GM21723 (cell line): ENCODE results near the gene MNX1.

Source experiments
- ATAC-seq: cut with Tn5 transposase; IDR thresholded peaks from one replicate; pipeline ENCODE4 v1.9.1; 2021; ENCODE audit warnings: mild to moderate bottlenecking, moderate library complexity; ENCODE audit not compliant: unreplicated experiment

MNX1 gene

GRCh38 chr7:157010588-157011332, at the start of gene MNX1:
TSS of gene MNX1 (minus strand) at chr7:157010663. CDS start at chr7:157010350, 313 bp downstream.
- ATAC-seq = peak; percentile 77

- no peak for ATAC-seq
These were observed 49.1 kb upstream of the MNX1 start for GRCh38 chr7:157059534-157059933.

GRCh38 chr7:157058701-157059100, 48.2 kb upstream of the MNX1 start:
- ATAC-seq = no peak

- ATAC-seq = no peak
These were observed 47.6 kb upstream of the MNX1 start for GRCh38 chr7:157058068-157058467.

GRCh38 chr7:157056957-157057902, 46.8 kb upstream of the MNX1 start:
- no peak for ATAC-seq

- ATAC-seq = no peak
These were observed 45.8 kb upstream of the MNX1 start for GRCh38 chr7:157056246-157056645.

- no peak for ATAC-seq
These were observed 44.5 kb upstream of the MNX1 start for GRCh38 chr7:157054927-157055326.

- ATAC-seq = no peak
These were observed 42.7 kb upstream of the MNX1 start for GRCh38 chr7:157053118-157053517.

GRCh38 chr7:157047148-157047547, 36.7 kb upstream of the MNX1 start:
- ATAC-seq = no peak

GRCh38 chr7:157046681-157047080, 36.2 kb upstream of the MNX1 start:
- ATAC-seq = no peak

GRCh38 chr7:157044943-157045660, 34.6 kb upstream of the MNX1 start:
- ATAC-seq = no peak

- ATAC-seq = no peak
These were observed 33.8 kb upstream of the MNX1 start for GRCh38 chr7:157044147-157044687.

GRCh38 chr7:157043745-157044144, 33.3 kb upstream of the MNX1 start:
- no peak for ATAC-seq

- no peak for ATAC-seq
These were observed 31.2 kb upstream of the MNX1 start for GRCh38 chr7:157041514-157042277.

- no peak for ATAC-seq
These were observed 30.5 kb upstream of the MNX1 start for GRCh38 chr7:157041004-157041403.

GRCh38 chr7:157037635-157038034, 27.2 kb upstream of the MNX1 start:
- ATAC-seq = no peak

- no peak for ATAC-seq
These were observed 26.6 kb upstream of the MNX1 start for GRCh38 chr7:157037028-157037427.

- ATAC-seq = no peak
These were observed 25.5 kb upstream of the MNX1 start for GRCh38 chr7:157035979-157036378.

GRCh38 chr7:157035302-157035701, 24.8 kb upstream of the MNX1 start:
- no peak for ATAC-seq
